K562 (cell line): ENCODE results near the gene RAB13. TPM values are rescaled to one million over a fixed set of nuclear protein-coding genes. Genes with fewer than 3 reads are reported as not detected.

Experiments used
- CAMTA2 ChIP-seq: fragments of 250-450 bp; sonication (Bioruptor Pico); conservative IDR thresholded peaks from 2 replicates; pipeline ENCODE4 v1.5.1; 2022
- ETV5 ChIP-seq: sonication (generic); formaldehyde crosslinking; IDR thresholded peaks from 2 replicates; pipeline ENCODE4 v1.4.0; 2020; ENCODE audit warnings: low read depth, mild to moderate bottlenecking, missing genetic modification reagents
- MXD1 ChIP-seq: fragments of 250-450 bp; sonication (Bioruptor Pico); IDR thresholded peaks from 2 replicates; pipeline ENCODE4 v1.8.0; 2021; ENCODE audit warnings: borderline replicate concordance, mild to moderate bottlenecking, moderate library complexity; ENCODE audit not compliant: poor library complexity, severe bottlenecking
- RBBP5 ChIP-seq: fragments of 200-600 bp; sonication (generic); IDR thresholded peaks from 2 replicates; pipeline ENCODE4 v1.6.1; 2012; ENCODE audit warnings: borderline replicate concordance, mild to moderate bottlenecking, low read length, control low read depth, inconsistent platforms; ENCODE audit not compliant: insufficient read depth, poor library complexity, severe bottlenecking
- SMAD1 ChIP-seq: fragments of 150-350 bp; IDR thresholded peaks from 2 replicates; pipeline ENCODE4 v1.6.1; 2014; ENCODE audit warnings: low read length, low read depth; ENCODE audit not compliant: partially characterized antibody
- TAF1 ChIP-seq: IDR thresholded peaks from 2 replicates; pipeline ENCODE4 v1.6.1; 2011; ENCODE audit warnings: mild to moderate bottlenecking, low read length, moderate library complexity; ENCODE audit not compliant: insufficient read depth, control insufficient read depth, severe bottlenecking; ENCODE audit errors: extremely low read depth
- TFAP4 ChIP-seq: sonication (generic); formaldehyde crosslinking; IDR thresholded peaks from 2 replicates; pipeline ENCODE4 v1.8.0; 2022; ENCODE audit warnings: missing genetic modification reagents, mild to moderate bottlenecking, moderate library complexity, borderline replicate concordance
- THRAP3 ChIP-seq: fragments of 450-650 bp; IDR thresholded peaks from 2 replicates; pipeline ENCODE4 v1.6.1; 2016; ENCODE audit warnings: mild to moderate bottlenecking, inconsistent platforms, borderline replicate concordance
- ZBTB11 ChIP-seq, 3 experiments: fragments of 200-800 bp in 1 of 3; fragments of 250-450 bp in 1 of 3; fragments of 450-650 bp in 1 of 3; sonication (Bioruptor Pico) in 1 of 3; sonication (Bioruptor generic) in 1 of 3; formaldehyde crosslinking in 1 of 3; IDR thresholded peaks; 2 replicates each; pipeline versions ENCODE4 v1.6.1 to v1.8.0; 2016 to 2022; ENCODE audit warnings: mild to moderate bottlenecking in 2 of 3, missing genetic modification characterization in 2 of 3, missing compliant biosample characterization in 1 of 3, moderate library complexity in 1 of 3
- ZBTB40 ChIP-seq, 2 experiments: fragments of 450-650 bp in 1 of 2; sonication (generic) in 1 of 2; formaldehyde crosslinking in 1 of 2; IDR thresholded peaks; 2 replicates each; pipeline versions ENCODE4 v1.7.1 to v1.9.0; 2016 to 2022; ENCODE audit warnings: inconsistent platforms in 1 of 2, mild to moderate bottlenecking in 1 of 2, missing genetic modification reagents in 1 of 2
- polyA plus RNA-seq, 8 experiments: library from polyadenylated mRNA; depleted of rRNA in 4 of 8; stranded (reverse) in 5 of 8; unstranded in 3 of 8; fragments of >200 nt; fragmentation: Nextera tagmentation in 2 of 8; fragmentation: Illumina TruSeq in 1 of 8; extraction: Ambion mirVana in 2 of 8; extraction: Trizol in 1 of 8; gene quantifications; 2 replicates each; pipeline versions ENCODE4 v1.2.1 to v1.2.3, GENCODE V29; 2011 to 2014; ENCODE audit warnings: inconsistent platforms in 1 of 8, missing spikeins in 1 of 8
- total RNA-seq, 7 experiments: library from RNA; depleted of rRNA in 6 of 7; stranded (reverse); fragments of >200 nt in 6 of 7; fragmentation: Illumina TruSeq in 2 of 7; extraction: Trizol in 2 of 7; gene quantifications; 2 replicates each; pipeline versions ENCODE4 v1.2.1 to v1.2.3, GENCODE V29; 2011 to 2021; ENCODE audit warnings: low replicate concordance in 1 of 7

The RAB13 gene
- total and polyA plus RNA-seq, 9 of the 15 experiments (the other 6 are each of a cell fraction or from before 2014, with no cell fraction given) = 22.3 to 100 (median 39.8) TPM

- TF ChIP-seq SMAD1 = no peak
- TF ChIP-seq TFAP4 (CRISPR knock-in tag) = 0 out of 2 replicates have a peak, but pooled peaks have one; percentile 22
- no peak for TF ChIP-seq CAMTA2 (CRISPR knock-in tag)
- TF ChIP-seq ETV5 (CRISPR knock-in tag) = no peak; the same call in 1 of the 2 replicates
- TF ChIP-seq TAF1 = peak; percentile 20
- no peak for TF ChIP-seq RBBP5
- TF ChIP-seq MXD1 (CRISPR knock-in tag) = no peak
- TF ChIP-seq THRAP3 = 0 out of 2 replicates have a peak, but pooled peaks have one; percentile 50
- TF ChIP-seq ZBTB11 (CRISPR knock-in tag; IDR thresholded peaks at IDR 0.05) = no peak
- 0 out of 2 replicates have a peak, but pooled peaks have one; percentile 16 for TF ChIP-seq ZBTB40 (IDR thresholded peaks at IDR 0.05)
- no peak for TF ChIP-seq ZBTB40 (CRISPR knock-in tag; IDR thresholded peaks at IDR 0.05)
Measured at GRCh38 chr1:153945131-153945794, 40.9 kb downstream of the RAB13 start (continued).
